ENCODE data around the gene PCNX1. TPM values are rescaled to one million over a fixed set of nuclear protein-coding genes. Genes with fewer than 3 reads are reported as not detected.
"Not testable (repeated sequence)": the region's sequence is repeated elsewhere in the genome, so short reads cannot be mapped to it uniquely, and the experiment has no call there.

Gene PCNX1
- total RNA-seq, 1 experiment from 2014 or later = 10.9 TPM

DNA sequence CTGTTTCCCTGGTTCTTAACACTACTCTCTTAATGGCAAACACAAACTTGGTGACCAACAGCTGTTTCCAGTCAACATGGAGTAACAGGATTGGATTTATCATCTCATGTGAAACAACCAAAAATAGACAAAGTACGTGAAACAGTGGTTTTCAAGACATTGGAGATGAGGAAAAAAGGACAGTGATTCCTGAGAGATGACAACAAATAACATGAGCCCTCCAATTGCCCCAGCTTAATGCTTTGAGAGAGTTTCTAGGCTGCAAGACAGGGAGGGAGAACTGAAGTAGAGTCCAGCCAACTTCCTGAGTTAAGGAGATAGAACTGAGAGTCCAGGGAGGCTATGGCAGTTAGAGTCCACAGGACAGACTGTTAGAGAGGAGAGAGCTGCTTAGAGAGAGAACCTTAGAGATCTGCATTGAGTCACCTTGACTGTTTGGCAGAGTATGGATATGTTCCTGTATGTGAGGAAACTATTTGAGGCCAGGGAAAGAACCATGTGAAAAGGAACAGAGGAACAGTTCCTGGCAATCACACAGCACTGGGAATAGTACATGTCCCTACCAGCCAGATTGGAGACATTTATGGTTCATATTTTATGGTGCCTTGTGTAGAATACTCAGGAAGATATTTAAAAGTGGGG lies 106.4 kb downstream of the PCNX1 start:
- DNase-seq (ENCODE audit: low spot score) = no peak

DNA sequence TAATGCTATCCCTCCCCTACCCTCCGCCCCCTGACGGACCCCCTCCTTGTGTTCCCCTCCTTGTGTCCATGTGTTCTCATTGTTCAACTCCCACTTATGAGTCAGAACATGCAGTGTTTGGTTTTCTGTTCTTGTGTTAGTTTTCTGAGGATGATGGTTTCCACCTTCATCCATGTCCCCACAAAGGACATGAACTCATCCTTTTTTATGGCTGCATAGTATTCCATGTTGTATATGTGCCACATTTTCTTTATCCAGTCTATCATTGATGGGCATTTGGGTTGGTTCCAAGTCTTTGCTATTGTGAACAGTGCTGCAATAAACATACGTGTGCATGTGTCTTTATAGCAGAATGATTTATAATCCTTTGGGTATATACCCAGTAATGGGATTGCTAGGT lies 112.7 kb downstream of the PCNX1 start:
- DNase-seq (ENCODE audit: low spot score) = not testable (repeated sequence)

DNA sequence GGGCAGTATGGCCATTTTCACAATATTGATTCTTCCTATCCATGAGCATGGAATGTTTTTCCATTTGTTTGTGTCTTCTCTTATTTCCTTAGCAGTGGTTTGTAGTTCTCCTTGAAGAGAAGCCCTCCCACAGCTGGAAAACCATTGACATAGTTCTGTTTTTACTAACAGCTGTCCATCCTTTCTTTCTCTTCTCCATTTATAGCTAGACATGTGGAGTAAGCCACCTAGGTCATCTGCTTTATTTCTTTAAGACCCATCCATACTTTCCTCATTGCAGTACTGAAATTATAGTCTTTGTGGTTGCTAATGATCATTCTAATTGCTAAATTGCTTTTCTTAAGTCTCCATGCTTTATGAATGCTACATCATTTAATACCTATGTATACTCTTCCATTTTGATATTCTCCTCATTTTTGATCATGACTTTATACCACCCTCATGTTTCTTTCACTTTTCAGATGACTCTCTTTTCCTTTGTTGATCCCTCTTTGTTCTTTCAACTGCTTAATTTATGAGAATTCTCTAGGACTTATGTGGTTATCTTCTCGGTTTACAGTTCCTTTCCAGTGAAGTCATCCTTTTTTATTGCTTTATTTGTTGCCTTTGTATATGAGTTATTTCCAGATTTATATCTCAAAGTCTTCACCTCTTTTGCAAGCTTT lies 114.2 kb downstream of the PCNX1 start:
- no peak for DNase-seq (ENCODE audit: low spot score)

DNA sequence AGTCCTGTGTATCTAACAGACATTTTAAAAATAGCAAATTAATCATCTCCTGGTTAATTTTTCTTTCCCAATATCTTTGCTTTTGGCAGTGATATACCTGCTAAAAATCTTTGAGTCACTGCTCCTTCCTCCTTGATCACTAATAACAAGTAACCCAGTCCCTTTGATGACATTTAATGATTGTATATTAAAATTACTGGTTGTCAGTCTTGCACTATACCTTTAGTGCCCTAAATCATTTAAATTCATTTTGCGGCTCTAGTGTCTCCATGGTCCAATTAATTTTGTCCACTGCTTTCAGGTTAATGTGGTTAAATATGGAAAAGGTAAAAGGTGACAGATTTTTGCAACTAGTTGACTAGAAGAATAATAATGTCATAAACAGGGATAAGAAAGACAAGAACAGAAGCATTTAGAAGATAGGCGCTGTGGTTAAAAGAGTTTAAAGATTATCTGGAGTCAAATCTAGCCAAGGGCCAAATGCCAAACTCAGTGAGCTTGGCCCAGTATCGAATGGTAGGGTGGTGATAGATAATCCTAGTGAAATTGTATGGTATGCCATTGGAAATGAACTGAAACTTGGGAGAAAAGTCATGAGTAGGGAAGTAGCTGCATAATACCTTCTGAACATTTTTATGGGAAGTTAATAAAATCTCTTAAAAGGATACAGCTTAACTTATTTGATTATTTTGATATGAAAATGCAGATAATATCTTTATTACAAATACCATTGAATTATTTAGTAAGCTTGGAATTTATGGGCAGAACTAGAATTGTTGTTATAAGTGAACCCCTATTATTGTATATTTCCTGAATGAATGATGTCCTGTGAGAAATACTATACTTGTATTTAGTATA lies 115.0 kb downstream of the PCNX1 start:
- peak; percentile 49 for DNase-seq (ENCODE audit: low spot score)

DNA sequence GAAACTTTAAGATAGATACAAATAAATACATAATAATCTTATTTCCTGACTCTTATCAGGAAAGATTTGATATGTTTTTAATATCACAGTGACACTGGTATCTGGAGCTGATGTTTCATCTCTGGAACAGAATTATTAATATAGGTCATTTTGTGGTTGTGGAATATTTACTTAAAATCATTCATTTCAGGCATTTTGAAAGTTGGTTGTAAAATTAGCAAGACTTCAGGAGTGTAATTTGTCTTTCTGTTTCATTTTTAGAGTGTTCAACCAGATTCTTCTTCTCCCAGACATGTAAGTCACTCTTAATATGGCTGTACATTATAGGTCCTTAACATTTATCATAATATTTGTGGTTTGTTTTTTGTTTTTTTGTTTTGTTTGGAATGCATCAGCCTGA lies 115.7 kb downstream of the PCNX1 start:
- DNase-seq (ENCODE audit: low spot score) = no peak

DNA sequence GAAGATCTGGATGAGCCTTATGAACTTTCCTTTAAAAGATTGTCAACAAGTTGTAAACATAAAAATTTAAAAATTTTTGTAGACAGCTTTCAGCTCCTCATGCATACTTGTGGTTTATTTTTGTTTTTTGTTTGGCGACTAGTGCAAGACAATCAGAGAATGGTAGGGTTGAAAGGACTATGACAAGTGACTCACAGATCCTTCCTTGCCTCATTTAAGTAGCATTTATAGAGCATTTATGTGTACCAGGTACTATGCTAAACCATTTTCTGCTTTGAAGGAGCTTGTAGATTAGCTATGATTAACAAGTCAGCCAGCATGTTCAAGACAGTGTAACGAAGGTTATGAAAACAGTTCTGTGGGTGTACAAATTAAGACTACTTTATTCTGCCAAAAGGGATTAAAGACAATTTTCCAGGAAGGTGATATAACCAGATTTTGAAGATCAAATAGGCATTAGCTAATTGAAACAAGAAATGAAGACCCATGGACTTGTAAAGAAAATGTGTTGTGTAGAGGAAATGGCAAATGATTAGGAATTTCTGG lies 122.0 kb downstream of the PCNX1 start:
- DNase-seq (ENCODE audit: low spot score) = no peak

DNA sequence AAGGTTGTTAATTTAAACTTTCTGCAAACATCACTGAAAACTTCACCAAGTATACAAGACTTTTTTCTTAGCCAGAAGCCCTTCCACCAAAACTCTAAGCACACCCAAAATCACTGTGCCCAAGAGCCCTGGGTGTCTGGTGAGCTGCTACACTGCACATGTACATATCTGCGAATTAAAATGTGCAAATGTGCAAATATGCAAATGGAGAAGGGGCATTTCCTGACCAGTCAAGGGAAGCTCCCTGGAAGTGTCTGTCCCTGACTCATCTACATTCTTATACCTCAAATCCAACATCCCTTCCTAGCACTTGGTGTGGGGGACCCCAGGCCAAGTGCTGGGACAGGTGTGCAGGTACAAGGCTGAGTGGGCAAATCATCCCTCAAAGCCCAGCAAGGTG lies 123.7 kb downstream of the PCNX1 start:
- no peak for DNase-seq (ENCODE audit: low spot score)

DNA sequence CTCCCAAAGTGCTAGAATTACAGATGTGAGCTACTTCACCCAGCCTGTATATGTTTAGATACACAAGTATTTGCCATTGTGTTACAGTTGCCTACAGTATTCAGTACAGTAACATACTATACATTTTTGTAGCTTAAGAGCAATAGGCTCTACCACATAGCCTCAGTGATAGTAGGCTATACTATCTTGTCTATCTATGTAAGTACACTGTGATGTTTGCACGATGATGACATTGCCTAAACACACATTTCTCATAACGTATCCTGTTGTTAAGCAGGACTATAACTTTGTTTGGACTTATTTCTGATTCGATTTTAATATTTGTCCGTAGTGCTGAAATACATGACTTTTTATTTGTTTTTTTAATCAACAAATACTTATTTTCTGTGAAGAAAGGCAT lies 129.2 kb downstream of the PCNX1 start:
- no peak for DNase-seq (ENCODE audit: low spot score)

DNA sequence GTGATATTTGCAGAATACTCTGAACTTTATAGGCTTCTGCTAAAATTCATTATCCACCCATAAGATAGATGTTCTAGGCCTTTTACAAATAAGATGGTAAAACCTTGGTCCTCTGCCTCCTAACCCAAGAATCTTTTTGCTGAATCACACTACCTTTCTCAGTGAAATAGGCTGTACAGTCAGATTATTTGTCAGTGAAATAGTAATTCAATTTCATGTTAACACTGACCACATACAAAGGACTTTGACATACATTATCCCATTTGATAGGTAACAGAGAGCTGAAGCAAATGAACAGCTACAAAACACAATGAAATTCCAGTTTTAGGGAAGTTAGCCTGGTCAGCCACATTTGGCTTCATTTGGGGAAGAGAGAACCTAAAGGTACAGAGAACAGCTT lies 141.1 kb downstream of the PCNX1 start:
- DNase-seq (ENCODE audit: low spot score) = no peak

DNA sequence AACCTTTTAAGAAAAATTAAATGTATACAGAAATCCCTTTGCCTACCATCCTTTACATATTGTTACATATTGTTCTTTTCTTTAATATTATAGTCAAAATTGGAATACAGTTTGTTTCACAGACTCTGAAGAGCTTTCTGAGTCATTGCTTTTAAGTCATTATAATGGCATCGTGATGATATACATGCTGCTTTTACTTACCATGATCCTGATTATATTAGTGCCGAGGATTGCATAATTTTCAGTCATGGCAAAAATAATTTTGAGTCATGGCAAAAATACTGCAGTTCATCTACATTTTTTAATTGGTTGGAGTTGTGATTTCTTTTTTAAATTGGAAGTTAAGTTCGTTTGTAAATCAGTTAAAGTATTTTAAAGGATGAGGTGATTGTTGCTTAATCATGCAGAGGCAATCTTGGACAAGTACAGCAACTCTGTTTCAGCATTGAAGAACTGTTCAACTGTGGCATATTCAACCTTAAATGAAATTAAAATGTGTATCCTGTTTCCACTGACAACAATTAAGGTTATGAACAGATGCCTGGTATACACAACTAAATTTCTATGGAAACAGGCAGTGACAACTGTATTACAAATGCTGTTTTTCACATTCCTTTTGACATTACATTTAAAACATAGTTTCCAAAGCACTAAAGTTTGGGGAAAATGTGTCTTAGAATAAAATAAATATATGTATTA lies 142.3 kb downstream of the PCNX1 start:
- no peak for DNase-seq (ENCODE audit: low spot score)

DNA sequence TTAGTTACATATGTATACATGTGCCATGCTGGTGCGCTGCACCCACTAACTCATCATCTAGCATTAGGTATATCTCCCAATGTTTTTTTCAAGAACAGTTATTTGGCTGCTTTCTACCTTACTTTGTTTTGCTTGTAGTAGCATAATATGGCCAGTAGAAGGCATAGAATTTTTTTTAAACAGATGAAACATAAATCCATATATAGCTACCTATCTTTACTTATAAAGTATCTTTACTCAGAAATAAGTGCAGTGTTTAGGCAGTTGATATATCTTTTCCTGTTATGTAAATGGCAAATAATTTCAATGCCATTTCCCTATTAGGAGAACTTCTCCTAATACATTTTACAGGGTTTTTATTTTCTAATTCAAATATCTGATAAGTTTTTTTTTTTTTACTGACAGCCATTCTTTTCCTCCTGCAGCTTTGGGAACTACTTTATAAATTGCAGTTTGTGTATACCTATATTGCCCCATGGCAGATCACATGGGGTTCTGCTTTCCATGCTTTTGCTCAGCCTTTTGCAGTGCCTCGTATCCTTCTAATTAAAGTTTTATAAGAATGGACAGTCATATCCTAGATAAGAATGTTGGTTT lies 143.1 kb downstream of the PCNX1 start:
- DNase-seq (ENCODE audit: low spot score) = peak; percentile 13

DNA sequence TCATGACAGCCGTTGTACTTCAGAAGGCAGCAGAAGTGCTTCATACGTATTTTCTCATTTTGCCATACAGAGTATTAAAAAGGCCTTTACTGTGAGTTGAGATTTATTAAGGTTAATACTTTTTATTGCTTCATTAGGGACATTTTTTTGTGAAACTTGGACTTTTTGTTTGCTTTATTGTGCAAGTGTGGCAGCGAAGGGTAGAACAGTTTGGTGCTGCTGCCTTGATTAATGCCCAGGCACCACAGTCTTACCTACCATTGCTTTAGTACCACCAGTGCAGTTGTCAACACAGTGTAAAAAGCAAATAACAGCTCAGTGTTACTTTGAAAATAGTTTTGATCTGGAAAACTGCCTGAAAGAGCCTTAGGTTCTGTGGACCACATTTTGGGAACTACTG lies 147.4 kb downstream of the PCNX1 start:
- no peak for DNase-seq (ENCODE audit: low spot score)

DNA sequence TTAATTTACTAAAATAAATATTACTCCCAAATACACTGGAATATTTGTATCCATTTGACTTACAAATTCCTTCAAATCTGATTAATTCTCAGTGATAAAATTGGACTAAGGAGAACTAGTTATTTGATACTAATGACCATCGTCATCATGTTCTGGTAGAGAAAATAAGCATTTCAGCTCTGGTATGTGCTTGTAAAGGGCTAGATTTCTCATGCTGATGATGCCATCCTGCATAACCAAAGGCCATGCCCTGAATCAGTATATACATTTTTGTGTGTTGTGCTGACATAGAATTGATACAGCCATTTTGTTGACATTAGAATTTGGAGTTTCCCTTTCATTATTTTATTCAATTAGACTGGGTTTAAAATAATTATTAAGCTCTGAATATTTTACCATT lies 148.9 kb downstream of the PCNX1 start:
- DNase-seq (ENCODE audit: low spot score) = no peak

DNA sequence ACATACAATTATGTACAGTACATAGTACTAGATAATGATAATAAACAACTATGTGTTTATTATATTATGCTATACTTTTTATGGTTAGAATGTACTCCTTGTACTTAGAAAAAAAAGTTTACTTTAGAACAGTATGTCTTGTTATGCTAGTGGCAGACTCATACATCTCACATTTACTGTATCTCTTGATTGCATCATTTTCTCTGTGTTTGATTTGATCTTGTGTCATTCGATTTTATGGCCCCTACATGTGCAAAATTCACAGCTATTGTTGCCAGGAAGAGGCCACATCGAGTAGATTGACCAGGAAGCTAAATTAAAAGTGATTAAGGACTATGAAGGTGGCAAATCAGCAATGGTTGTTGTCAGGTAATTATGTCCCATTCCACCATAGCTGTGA lies 153.0 kb downstream of the PCNX1 start:
- no peak for DNase-seq (ENCODE audit: low spot score)

DNA sequence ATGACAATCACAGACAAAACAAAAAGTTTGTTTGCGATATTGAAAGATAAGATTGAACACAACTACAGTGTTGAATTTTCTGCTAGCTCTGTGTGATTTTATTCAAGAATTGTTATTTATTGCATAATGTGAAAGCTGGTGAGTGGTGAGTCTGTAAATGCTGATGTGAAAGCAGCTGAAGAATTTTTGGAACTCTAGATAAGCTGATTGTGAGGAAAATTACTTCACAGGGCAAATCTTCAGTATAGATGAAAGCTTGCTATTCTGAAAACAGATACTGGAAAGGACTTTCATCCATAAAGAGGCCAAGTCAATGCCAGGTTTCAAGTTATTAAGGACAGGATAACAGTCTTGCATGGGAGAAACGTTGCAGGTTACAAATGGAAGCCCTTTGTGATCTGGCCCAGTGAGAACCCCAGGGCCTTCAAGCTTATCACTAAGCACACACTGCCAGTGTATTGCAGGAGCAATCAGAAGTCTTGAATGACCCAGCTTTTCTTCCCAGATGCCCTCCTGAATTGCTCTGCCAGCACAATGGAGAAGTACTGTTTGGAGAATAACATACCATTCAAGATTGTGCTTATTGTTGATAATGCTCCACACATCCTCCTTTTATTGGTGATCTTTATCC lies 153.7 kb downstream of the PCNX1 start:
- DNase-seq (ENCODE audit: low spot score) = no peak

DNA sequence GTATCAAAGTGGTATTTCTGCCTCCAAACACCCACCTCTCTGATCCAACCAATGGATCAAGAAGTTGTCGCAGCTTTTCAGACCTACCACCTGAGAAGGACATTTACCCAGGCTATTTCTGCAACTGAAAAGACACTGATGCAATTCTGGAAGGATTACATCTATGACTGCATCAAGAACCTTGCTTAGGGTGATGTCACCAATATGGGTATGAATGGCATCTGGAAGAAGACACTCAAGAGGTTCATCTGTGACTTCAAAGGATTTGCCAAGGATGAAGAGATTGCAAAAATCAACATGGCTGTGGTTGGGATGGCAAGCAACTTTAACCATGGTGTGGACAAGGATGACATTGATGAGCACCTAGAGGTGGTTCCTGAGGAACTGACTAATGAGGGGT lies 154.2 kb downstream of the PCNX1 start:
- no peak for DNase-seq (ENCODE audit: low spot score)

DNA sequence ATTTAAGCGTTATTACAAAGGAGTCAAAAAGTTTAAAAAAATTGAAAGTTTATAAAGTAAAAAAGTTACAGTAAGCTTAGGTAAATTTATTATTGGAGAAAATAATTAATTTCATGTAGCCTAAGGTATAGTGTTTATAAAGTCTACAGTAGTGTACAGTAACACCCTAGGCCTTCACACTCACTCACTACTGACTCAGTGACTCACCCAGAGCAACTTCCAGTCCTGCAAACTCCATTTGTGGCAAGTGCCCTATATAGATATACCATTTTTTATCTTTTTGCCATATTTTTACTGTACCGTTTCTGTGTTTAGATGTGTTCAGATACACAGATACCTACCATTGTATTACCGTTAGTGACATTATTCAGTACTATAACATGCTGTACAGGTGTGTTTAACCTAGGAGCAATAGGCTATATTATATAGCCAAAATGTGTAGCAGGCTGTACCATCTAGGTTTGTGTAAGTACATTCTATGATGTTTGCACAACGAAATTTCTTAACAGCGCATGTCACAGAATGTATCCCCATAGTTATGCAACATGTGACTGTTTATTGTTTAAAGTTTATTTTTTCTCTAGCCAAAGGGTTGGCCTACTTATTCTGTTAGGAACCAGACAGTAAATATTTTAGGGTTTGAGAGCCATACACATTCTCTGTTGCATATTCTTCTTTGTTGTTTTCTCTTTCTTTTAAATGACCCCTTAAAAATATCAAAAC lies 155.5 kb downstream of the PCNX1 start:
- no peak for DNase-seq (ENCODE audit: low spot score)

DNA sequence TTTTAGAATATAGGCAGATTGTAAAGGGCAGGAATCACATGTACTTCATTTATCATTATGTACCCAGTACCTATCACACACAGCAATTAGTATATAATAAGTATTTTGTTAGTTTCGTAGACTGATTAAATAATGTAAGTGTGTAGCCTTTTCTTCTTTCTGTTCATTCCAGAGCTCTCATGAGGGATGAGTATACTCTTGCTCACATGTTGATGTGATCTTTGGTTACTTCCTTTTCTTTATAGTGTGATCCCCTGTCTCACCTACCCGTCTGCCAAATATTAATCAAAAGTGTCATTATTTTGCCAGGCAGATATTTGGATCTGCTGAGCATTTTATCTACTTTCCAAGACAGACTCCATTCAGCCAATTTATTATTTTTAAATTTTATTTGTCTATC lies 156.1 kb downstream of the PCNX1 start:
- DNase-seq (ENCODE audit: low spot score) = no peak

DNA sequence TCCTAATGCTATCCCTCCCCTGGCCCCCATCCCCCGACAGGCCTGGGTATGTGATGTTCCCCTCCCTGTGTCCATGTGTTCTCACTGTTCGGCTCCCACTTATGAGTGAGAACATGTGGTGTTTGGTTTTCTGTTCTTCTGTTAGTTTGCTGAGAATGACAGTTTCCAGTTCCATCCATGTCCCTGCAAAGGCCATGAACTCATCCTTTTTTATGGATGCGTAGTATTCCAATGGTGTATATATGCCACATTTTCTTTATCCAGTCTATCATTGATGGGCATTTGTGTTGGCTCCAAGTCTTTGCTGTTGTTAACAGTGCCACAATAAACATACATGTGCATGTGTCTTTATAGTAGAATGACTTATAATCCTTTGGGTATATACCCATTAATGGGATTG lies 157.5 kb downstream of the PCNX1 start:
- not testable (repeated sequence) for DNase-seq (ENCODE audit: low spot score)

DNA sequence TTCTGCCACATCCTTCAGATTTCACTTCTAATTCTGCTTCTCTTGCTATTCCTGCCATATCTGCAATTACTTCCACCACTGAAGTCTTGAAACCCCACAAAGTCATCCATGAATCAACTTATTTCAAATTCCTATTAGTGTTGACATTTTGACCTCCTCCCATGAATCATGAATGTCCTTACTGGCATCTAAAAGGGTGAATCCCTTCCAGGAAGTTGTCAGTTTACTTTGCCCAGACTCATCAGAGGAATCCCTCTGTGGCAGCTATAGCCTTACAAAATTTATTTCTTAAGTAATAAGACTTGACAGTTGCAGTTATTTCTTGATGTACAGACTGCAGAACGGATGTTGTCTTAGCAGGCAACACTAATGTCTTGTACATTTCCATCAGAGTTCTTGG lies 162.9 kb downstream of the PCNX1 start:
- no peak for DNase-seq (ENCODE audit: low spot score)

Data from HT-29 (cell line).